MCF 10A (cell line): Measurements from ENCODE around the gene RIPOR2. TPM values are rescaled to one million over a fixed set of nuclear protein-coding genes. Genes with fewer than 3 reads are reported as not detected.
A peak's percentile ranks its signal among the peaks of the same experiment; 100 is the strongest.

Experiments
- BruUV-seq: library from RNA; stranded (reverse); fragments of 400-500 nt; replicated peaks from 2 replicates; lab custom pipeline; 2021; lab: Mats Ljungman, UMichigan
- CTCF ChIA-PET: fragments of 300-600 bp; sonication (Branson Sonifier 250); formaldehyde crosslinking; extraction: SDS; loops from one replicate; lab custom pipeline; 2021; ENCODE audit warnings: antibody characterized with exemption, inconsistent platforms; lab: Yijun Ruan, JAX
- POLR2A ChIA-PET: fragments of 300-600, 350-650 bp; sonication (Branson Sonifier 250); formaldehyde crosslinking; extraction: SDS; loops from one replicate; lab custom pipeline; 2020; ENCODE audit warnings: antibody characterized with exemption, inconsistent platforms; lab: Yijun Ruan, JAX
- DNase-seq: peaks from one replicate; pipeline ENCODE4 v3.0.0-alpha.2; 2018; ENCODE audit not compliant: unreplicated experiment
- H3K27ac Mint-ChIP-seq: one replicate; pipeline ENCODE4 v1.8.0; 2022; ENCODE audit warnings: mild to moderate bottlenecking, low read depth, mixed read lengths; ENCODE audit not compliant: unreplicated experiment
- H3K27me3 Mint-ChIP-seq: one replicate; pipeline ENCODE4 v1.8.0; 2022; ENCODE audit warnings: mixed read lengths; ENCODE audit not compliant: insufficient read depth, unreplicated experiment
- H3K36me3 Mint-ChIP-seq: one replicate; pipeline ENCODE4 v1.8.0; 2022; ENCODE audit warnings: mild to moderate bottlenecking, moderate library complexity, mixed read lengths; ENCODE audit not compliant: insufficient read depth, unreplicated experiment
- H3K4me1 Mint-ChIP-seq: one replicate; pipeline ENCODE4 v1.8.0; 2022; ENCODE audit warnings: mixed read lengths; ENCODE audit not compliant: insufficient read depth, unreplicated experiment
- H3K4me3 Mint-ChIP-seq: one replicate; pipeline ENCODE4 v1.8.0; 2022; ENCODE audit warnings: mild to moderate bottlenecking, moderate library complexity, mixed read lengths; ENCODE audit not compliant: unreplicated experiment
- H3K9me3 Mint-ChIP-seq: one replicate; pipeline ENCODE4 v1.8.0; 2022; ENCODE audit warnings: mixed read lengths; ENCODE audit not compliant: unreplicated experiment
- CTCF ChIP-seq: fragments of 200-600 bp; IDR thresholded peaks from one replicate; pipeline ENCODE4 v1.8.0; 2022; ENCODE audit warnings: antibody characterized with exemption, mild to moderate bottlenecking; ENCODE audit not compliant: unreplicated experiment
- intact Hi-C: fragments of 100-400 bp; cut with micrococcal nuclease; formaldehyde crosslinking; loops from 2 replicates; pipeline ENCODE4 v1.14.1; 2022
- total RNA-seq: library from RNA; stranded (reverse); gene quantifications from 2 replicates; pipeline ENCODE4 v1.2.3, GENCODE V29; 2022

The RIPOR2 gene
- total RNA-seq, 1 experiment from 2014 or later: 4.9 TPM

DNA sequence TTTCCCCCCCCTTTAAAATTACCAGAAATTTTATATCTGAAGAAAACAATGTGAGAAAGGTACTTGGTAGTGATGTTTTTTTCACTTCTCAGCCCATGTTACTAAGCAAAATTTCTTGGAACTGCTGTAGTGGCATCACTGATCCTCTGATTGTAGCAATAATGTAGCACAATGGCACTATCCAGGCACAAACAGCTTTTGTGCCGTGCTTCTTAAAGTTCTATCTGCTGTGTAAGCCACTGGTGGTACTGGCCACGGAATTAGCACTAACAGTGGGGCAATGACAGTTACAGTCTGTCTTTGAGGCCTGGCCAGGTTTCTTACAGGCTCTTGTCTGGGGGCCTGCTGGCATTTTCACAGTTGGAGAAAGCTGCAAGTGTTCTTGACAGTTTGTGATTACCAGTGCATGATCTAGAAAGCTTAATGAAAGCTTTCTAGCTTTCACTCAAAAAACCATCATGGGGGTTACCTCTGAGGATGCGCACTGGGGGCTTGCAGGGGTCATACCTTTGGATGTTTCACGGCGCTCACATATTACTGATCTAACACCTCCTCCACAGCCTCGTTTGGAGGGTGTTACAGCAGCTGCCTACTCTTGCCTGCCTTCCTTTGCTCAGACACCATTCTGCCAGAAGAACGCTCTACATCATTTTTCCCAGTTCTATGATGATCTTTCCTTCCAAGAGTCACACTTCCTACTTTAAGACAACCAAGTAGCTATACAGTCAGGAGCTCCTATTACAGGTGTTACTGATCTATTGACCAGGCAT lies 78.7 kb downstream of the RIPOR2 start:
- intact Hi-C loops: loop anchor here (1.0 to 5.0 kb wide), 4 partner anchors 135 to 745 kb away; no protein-coding TSS in a partner anchor
- TF ChIP-seq CTCF: no peak
- Mint-ChIP-seq H3K27me3 (no peaks in the 10 kb centered on the region), H3K27ac (peak overlapping the region; percentile 75), H3K4me3 (no peak overlapping the region), H3K9me3 (no peaks in the 10 kb centered on the region), H3K4me1 (peaks cover 28% of the 10 kb centered on the region), H3K36me3 (peaks cover 37% of the 10 kb centered on the region)
- ChIA-PET POLR2A (interaction anchor here (0.6 to 6.5 kb wide), 11 partner anchors 15 to 273 kb away, joined by 3 to 159 read pairs (median 4); no protein-coding TSS in a partner anchor), CTCF (interaction anchor here (1.0 to 5.8 kb wide), 12 partner anchors 9 to 213 kb away, joined by 3 to 158 read pairs (median 5); no protein-coding TSS in a partner anchor)
- DNase-seq: no peak
- BruUV-seq: no TSS peak

DNA sequence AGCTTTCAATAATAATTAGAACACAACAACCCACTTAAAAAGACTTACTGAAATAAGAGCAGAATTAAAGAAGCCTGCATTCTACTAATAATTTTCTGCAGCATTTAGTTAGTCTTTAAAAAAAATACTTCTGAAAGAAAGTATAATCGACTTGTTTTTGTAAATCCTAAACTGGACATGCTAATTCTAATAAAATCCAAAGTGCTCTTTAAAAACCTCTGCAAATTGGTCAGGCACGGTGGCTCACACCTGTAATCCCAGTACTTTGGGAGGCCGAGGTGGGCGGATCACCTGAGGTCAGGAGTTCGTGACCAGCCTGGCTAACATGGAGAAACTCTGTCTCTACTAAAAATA lies 79.5 kb downstream of the RIPOR2 start:
- BruUV-seq: no TSS peak
- intact Hi-C loops: loop anchor here (1.0 to 5.0 kb wide), 4 partner anchors 136 to 746 kb away; no protein-coding TSS in a partner anchor
- no peak for DNase-seq
- H3K27me3 Mint-ChIP-seq: no peaks in the 10 kb centered on the region
- no peak overlapping the region for H3K4me3 Mint-ChIP-seq
- H3K4me1 Mint-ChIP-seq: peaks cover 28% of the 10 kb centered on the region
- ChIA-PET CTCF (interaction anchor here (0.6 to 5.8 kb wide), 15 partner anchors 8 to 359 kb away, joined by 3 to 158 read pairs (median 4); no protein-coding TSS in a partner anchor), POLR2A (interaction anchor here (0.6 to 6.5 kb wide), 11 partner anchors 70 to 395 kb away, joined by 3 to 159 read pairs (median 5); no protein-coding TSS in a partner anchor)
- TF ChIP-seq CTCF: no peak
- peaks cover 43% of the 10 kb centered on the region for H3K36me3 Mint-ChIP-seq
- H3K9me3 Mint-ChIP-seq: no peaks in the 10 kb centered on the region
- peak overlapping the region; percentile 39 for H3K27ac Mint-ChIP-seq

GRCh38 chr6:24855395-24856245 lies 80.1 kb downstream of the RIPOR2 start:
- Mint-ChIP-seq H3K36me3 (peaks cover 47% of the 10 kb centered on the region), H3K4me3 (no peak overlapping the region), H3K27ac (peak overlapping the region; percentile 39), H3K9me3 (no peaks in the 10 kb centered on the region), H3K4me1 (peaks cover 28% of the 10 kb centered on the region), H3K27me3 (no peaks in the 10 kb centered on the region)
- CTCF ChIA-PET: interaction anchor here (0.6 to 5.8 kb wide), 16 partner anchors 10 to 360 kb away, joined by 3 to 158 read pairs (median 4); no protein-coding TSS in a partner anchor
- intact Hi-C loops: loop anchor here (1.0 to 5.0 kb wide), 4 partner anchors 137 to 747 kb away; no protein-coding TSS in a partner anchor
- DNase-seq: peak; percentile 76
- POLR2A ChIA-PET: interaction anchor here (0.6 to 6.5 kb wide), 10 partner anchors 69 to 395 kb away, joined by 3 to 159 read pairs (median 4); no protein-coding TSS in a partner anchor
- peak; percentile 84 for TF ChIP-seq CTCF
- no TSS peak for BruUV-seq
